Retinal pigment epithelial cell (primary cell): Measurements from ENCODE around the gene DUSP6.

Experiments used
- DNase-seq: peaks from one replicate; pipeline ENCODE4 v3.0.0-alpha.2; 2010; ENCODE audit warnings: low read depth
- H3K4me3 ChIP-seq: 2 replicates; pipeline ENCODE4 v1.5.1; 2011; ENCODE audit warnings: mild to moderate bottlenecking, low read length, control low read depth, moderate library complexity
- CTCF ChIP-seq: conservative IDR thresholded peaks from 2 replicates; pipeline ENCODE4 v1.5.1; 2011; ENCODE audit warnings: low read depth, low read length, control low read depth, inconsistent platforms

DUSP6 gene

GRCh38 chr12:89320735-89321134 is 31.6 kb downstream of the DUSP6 start:
- no peak for TF ChIP-seq CTCF
- H3K4me3 ChIP-seq = no peak overlapping the region
- DNase-seq = no peak

GRCh38 chr12:89319606-89320005 is 32.7 kb downstream of the DUSP6 start:
- TF ChIP-seq CTCF = no peak
- DNase-seq = no peak

GRCh38 chr12:89319122-89319521 is 33.2 kb downstream of the DUSP6 start:
- no peak for DNase-seq
- no peak overlapping the region for H3K4me3 ChIP-seq
- TF ChIP-seq CTCF = no peak

More at GRCh38 chr12:89319606-89320005, 32.7 kb downstream of the DUSP6 start:
- H3K4me3 ChIP-seq = no peak overlapping the region

GRCh38 chr12:89316705-89317139 is 35.6 kb downstream of the DUSP6 start:
- no peak for TF ChIP-seq CTCF
- no peak overlapping the region for H3K4me3 ChIP-seq
- DNase-seq = no peak

GRCh38 chr12:89314060-89314761 is 38.1 kb downstream of the DUSP6 start:
- H3K4me3 ChIP-seq = no peak overlapping the region
- no peak for DNase-seq
- TF ChIP-seq CTCF = no peak

- TF ChIP-seq CTCF = no peak
- no peak for DNase-seq
Observed at GRCh38 chr12:89311703-89312293, 40.5 kb downstream of the DUSP6 start.

GRCh38 chr12:89309815-89310214 is 42.5 kb downstream of the DUSP6 start:
- DNase-seq = no peak
- no peak overlapping the region for H3K4me3 ChIP-seq
- no peak for TF ChIP-seq CTCF

More at GRCh38 chr12:89311703-89312293, 40.5 kb downstream of the DUSP6 start:
- H3K4me3 ChIP-seq = no peak overlapping the region
